ENCODE data around the gene CHERP. TPM values are rescaled to one million over a fixed set of nuclear protein-coding genes. Genes with fewer than 3 reads are reported as not detected.
A peak's percentile ranks its signal among the peaks of the same experiment; 100 is the strongest.

Gene CHERP
- total and polyA plus RNA-seq, 3 experiments from 2014 or later: 20.3 to 74.2 (median 73.1) TPM

- peaks cover 5 to 7% (median 6%) of the 10 kb centered on the region in 3 donors for H3K4me1 Mint-ChIP-seq
- no peak for DNase-seq
- Histone ChIP-seq H3K27ac (ENCODE audit: low read depth, low read length) (no peak overlapping the region), H3K4me3 (ENCODE audit: low read length) (no peak overlapping the region), H3K9me3 (ENCODE audit: low read length) (no peaks in the 10 kb centered on the region), H3K4me1 (ENCODE audit: insufficient read depth, low read length) (peaks cover 1% of the 10 kb centered on the region), H3K27me3 (ENCODE audit: insufficient read depth, low read length, poor library complexity, severe bottlenecking) (no peaks in the 10 kb centered on the region), H3K36me3 (ENCODE audit: insufficient read depth, low read length) (peaks cover 39% of the 10 kb centered on the region)
- POLR2A ChIA-PET: no interaction called here
- CTCF ChIA-PET: no interaction called here
- H3K27ac Mint-ChIP-seq: no peak overlapping the region
- H3K36me3 Mint-ChIP-seq: peaks cover 0 to 97% (median 6%) of the 10 kb centered on the region in 3 donors
- no peaks in the 10 kb centered on the region for H3K27me3 Mint-ChIP-seq
- H3K9me3 Mint-ChIP-seq: no peaks in the 10 kb centered on the region
- no peak overlapping the region for H3K4me3 Mint-ChIP-seq
These were observed 9.6 kb downstream of the CHERP start for GRCh38 chr19:16532440-16533234.

GRCh38 chr19:16531380-16531669 is 10.9 kb downstream of the CHERP start:
- H3K27me3 Mint-ChIP-seq: no peaks in the 10 kb centered on the region
- no peaks in the 10 kb centered on the region for H3K9me3 Mint-ChIP-seq
- H3K4me1 Mint-ChIP-seq: peaks cover 0 to 3% (median 0%) of the 10 kb centered on the region in 3 donors
- no peak overlapping the region for H3K27ac Mint-ChIP-seq
- POLR2A ChIA-PET: no interaction called here
- H3K36me3 ChIP-seq (ENCODE audit: insufficient read depth, low read length): peaks cover 51% of the 10 kb centered on the region
- no peak overlapping the region for H3K27ac ChIP-seq (ENCODE audit: low read depth, low read length)
- H3K4me1 ChIP-seq (ENCODE audit: insufficient read depth, low read length): no peaks in the 10 kb centered on the region
- CTCF ChIA-PET: no interaction called here
- H3K4me3 ChIP-seq (ENCODE audit: low read length): no peak overlapping the region
- H3K9me3 ChIP-seq (ENCODE audit: low read length): no peaks in the 10 kb centered on the region
- no peak for DNase-seq
- peaks cover 0 to 94% (median 5%) of the 10 kb centered on the region in 3 donors for H3K36me3 Mint-ChIP-seq
- no peaks in the 10 kb centered on the region for H3K27me3 ChIP-seq (ENCODE audit: insufficient read depth, low read length, poor library complexity, severe bottlenecking)
- H3K4me3 Mint-ChIP-seq: peak overlapping the region in 1 of 7 donors; percentile 30

GRCh38 chr19:16530540-16531379 is 11.5 kb downstream of the CHERP start:
- ChIA-PET POLR2A (no interaction called here), CTCF (no interaction called here)

GRCh38 chr19:16529466-16530144 is 12.6 kb downstream of the CHERP start:
- no peaks in the 10 kb centered on the region for H3K27me3 ChIP-seq (ENCODE audit: insufficient read depth, low read length, poor library complexity, severe bottlenecking)
- no peaks in the 10 kb centered on the region for H3K9me3 ChIP-seq (ENCODE audit: low read length)
- Mint-ChIP-seq H3K27ac (no peak overlapping the region), H3K4me1 (no peaks in the 10 kb centered on the region), H3K27me3 (no peaks in the 10 kb centered on the region), H3K4me3 (no peak overlapping the region), H3K36me3 (peaks cover 0 to 91% (median 5%) of the 10 kb centered on the region in 3 donors), H3K9me3 (no peaks in the 10 kb centered on the region)
- no peaks in the 10 kb centered on the region for H3K4me1 ChIP-seq (ENCODE audit: insufficient read depth, low read length)
- peaks cover 58% of the 10 kb centered on the region for H3K36me3 ChIP-seq (ENCODE audit: insufficient read depth, low read length)
- ChIA-PET POLR2A (no interaction called here), CTCF (no interaction called here)
- DNase-seq: no peak
- no peak overlapping the region for H3K4me3 ChIP-seq (ENCODE audit: low read length)
- no peak overlapping the region for H3K27ac ChIP-seq (ENCODE audit: low read depth, low read length)

More at GRCh38 chr19:16530540-16531379, 11.5 kb downstream of the CHERP start:
- Mint-ChIP-seq H3K4me3 (no peak overlapping the region), H3K36me3 (peaks cover 0 to 93% (median 5%) of the 10 kb centered on the region in 3 donors), H3K27ac (no peak overlapping the region), H3K4me1 (no peaks in the 10 kb centered on the region), H3K9me3 (no peaks in the 10 kb centered on the region), H3K27me3 (no peaks in the 10 kb centered on the region)
- peaks cover 55% of the 10 kb centered on the region for H3K36me3 ChIP-seq (ENCODE audit: insufficient read depth, low read length)
- H3K9me3 ChIP-seq (ENCODE audit: low read length): no peaks in the 10 kb centered on the region
- no peaks in the 10 kb centered on the region for H3K27me3 ChIP-seq (ENCODE audit: insufficient read depth, low read length, poor library complexity, severe bottlenecking)
- no peaks in the 10 kb centered on the region for H3K4me1 ChIP-seq (ENCODE audit: insufficient read depth, low read length)
- DNase-seq: no peak
- no peak overlapping the region for H3K4me3 ChIP-seq (ENCODE audit: low read length)
- no peak overlapping the region for H3K27ac ChIP-seq (ENCODE audit: low read depth, low read length)

- ChIA-PET CTCF (interaction anchor here (0.6 to 1.4 kb wide), 4 partner anchors 17 to 569 kb away, joined by 3 read pairs; no protein-coding TSS in a partner anchor), POLR2A (no interaction called here)
- no peak overlapping the region for H3K4me3 ChIP-seq (ENCODE audit: low read length)
- H3K27me3 Mint-ChIP-seq: no peaks in the 10 kb centered on the region
- no peaks in the 10 kb centered on the region for H3K4me1 ChIP-seq (ENCODE audit: insufficient read depth, low read length)
- no peaks in the 10 kb centered on the region for H3K4me1 Mint-ChIP-seq
- no peak overlapping the region for H3K27ac ChIP-seq (ENCODE audit: low read depth, low read length)
- no peaks in the 10 kb centered on the region for H3K9me3 Mint-ChIP-seq
- H3K36me3 ChIP-seq (ENCODE audit: insufficient read depth, low read length): peaks cover 61% of the 10 kb centered on the region
- peak; percentile 21 to 58 (median 26) for DNase-seq
- H3K9me3 ChIP-seq (ENCODE audit: low read length): no peaks in the 10 kb centered on the region
- peaks cover 0 to 91% (median 9%) of the 10 kb centered on the region in 3 donors for H3K36me3 Mint-ChIP-seq
- H3K27ac Mint-ChIP-seq: peak overlapping the region in 3 of 8 donors; percentile 32 to 69 (median 47)
- H3K27me3 ChIP-seq (ENCODE audit: insufficient read depth, low read length, poor library complexity, severe bottlenecking): no peaks in the 10 kb centered on the region
- H3K4me3 Mint-ChIP-seq: no peak overlapping the region
These were observed 14.2 kb downstream of the CHERP start for GRCh38 chr19:16527971-16528521.

- ChIA-PET CTCF (interaction anchor here (1.4 kb wide), 3 partner anchors 17 to 100 kb away, joined by 3 read pairs; no protein-coding TSS in a partner anchor), POLR2A (no interaction called here)
- H3K36me3 Mint-ChIP-seq: peaks cover 0 to 91% (median 9%) of the 10 kb centered on the region in 3 donors
- H3K9me3 Mint-ChIP-seq: no peaks in the 10 kb centered on the region
- no peak for DNase-seq
- H3K4me3 Mint-ChIP-seq: no peak overlapping the region
- Histone ChIP-seq H3K27me3 (ENCODE audit: insufficient read depth, low read length, poor library complexity, severe bottlenecking) (no peaks in the 10 kb centered on the region), H3K4me3 (ENCODE audit: low read length) (no peak overlapping the region), H3K9me3 (ENCODE audit: low read length) (no peaks in the 10 kb centered on the region), H3K4me1 (ENCODE audit: insufficient read depth, low read length) (no peaks in the 10 kb centered on the region), H3K36me3 (ENCODE audit: insufficient read depth, low read length) (peaks cover 63% of the 10 kb centered on the region), H3K27ac (ENCODE audit: low read depth, low read length) (no peak overlapping the region)
- H3K27me3 Mint-ChIP-seq: no peaks in the 10 kb centered on the region
- peak overlapping the region in 4 of 8 donors; percentile 31 to 63 (median 44) for H3K27ac Mint-ChIP-seq
- H3K4me1 Mint-ChIP-seq: no peaks in the 10 kb centered on the region
These were observed 14.8 kb downstream of the CHERP start for GRCh38 chr19:16527334-16527935.

- no peaks in the 10 kb centered on the region for H3K4me1 Mint-ChIP-seq
- H3K27ac ChIP-seq (ENCODE audit: low read depth, low read length): no peak overlapping the region
- H3K36me3 Mint-ChIP-seq: peaks cover 0 to 89% (median 9%) of the 10 kb centered on the region in 3 donors
- H3K9me3 ChIP-seq (ENCODE audit: low read length): no peaks in the 10 kb centered on the region
- POLR2A ChIA-PET: no interaction called here
- H3K4me3 ChIP-seq (ENCODE audit: low read length): no peak overlapping the region
- H3K27me3 Mint-ChIP-seq: no peaks in the 10 kb centered on the region
- peaks cover 49% of the 10 kb centered on the region for H3K36me3 ChIP-seq (ENCODE audit: insufficient read depth, low read length)
- no peak overlapping the region for H3K27ac Mint-ChIP-seq
- no peak for DNase-seq
- no peaks in the 10 kb centered on the region for H3K9me3 Mint-ChIP-seq
- no peak overlapping the region for H3K4me3 Mint-ChIP-seq
- H3K4me1 ChIP-seq (ENCODE audit: insufficient read depth, low read length): no peaks in the 10 kb centered on the region
- CTCF ChIA-PET: no interaction called here
- H3K27me3 ChIP-seq (ENCODE audit: insufficient read depth, low read length, poor library complexity, severe bottlenecking): no peaks in the 10 kb centered on the region
These were observed 16.3 kb downstream of the CHERP start for GRCh38 chr19:16525751-16526481.

All from CD8-positive, alpha-beta memory T cell (primary cell).